SU-DHL-6 (cell line): ENCODE measurements around the gene ZKSCAN4.

ENCODE experiments used
- H2AFZ ChIP-seq: fragments of 200-600 bp; sonication (generic); 2 replicates; pipeline ENCODE4 v1.6.1; 2014; ENCODE audit warnings: low read depth, mild to moderate bottlenecking, moderate library complexity, mixed read lengths, antibody characterized with exemption, low read length; ENCODE audit not compliant: severe bottlenecking
- H3F3A ChIP-seq: fragments of 200-600 bp; shearing (Covaris generic); 2 replicates; pipeline ENCODE4 v1.6.0; 2016; ENCODE audit warnings: antibody characterized with exemption, mild to moderate bottlenecking; ENCODE audit not compliant: insufficient read depth
- H3K27ac ChIP-seq: fragments of 200-600 bp; sonication (generic); 2 replicates; pipeline ENCODE4 v1.5.1; 2016; ENCODE audit warnings: low read depth, mild to moderate bottlenecking, low read length, moderate library complexity, mixed read lengths
- H3K27me3 ChIP-seq: fragments of 200-600 bp; sonication (generic), shearing (Covaris generic); 2 replicates; pipeline ENCODE4 v1.6.0; 2014; ENCODE audit warnings: mild to moderate bottlenecking, low read length
- H3K36me3 ChIP-seq: fragments of 200-600 bp; sonication (generic); 2 replicates; pipeline ENCODE4 v1.6.1; 2014; ENCODE audit warnings: mild to moderate bottlenecking, low read length, mixed read lengths
- H3K4me2 ChIP-seq: fragments of 300-600, 200-600 bp; shearing (Covaris generic), sonication (generic); 2 replicates; pipeline ENCODE4 v1.6.0; 2014; ENCODE audit warnings: low read length, low read depth, mild to moderate bottlenecking; ENCODE audit not compliant: poor library complexity, severe bottlenecking
- H3K4me3 ChIP-seq: fragments of 200-600 bp; sonication (generic); 2 replicates; pipeline ENCODE4 v1.5.1; 2014; ENCODE audit warnings: antibody characterized with exemption, low read length, mild to moderate bottlenecking, mixed read lengths; ENCODE audit not compliant: insufficient read depth, poor library complexity, severe bottlenecking
- H3K79me2 ChIP-seq: fragments of 200-600 bp; sonication (generic); 2 replicates; pipeline ENCODE4 v1.6.1; 2014; ENCODE audit warnings: mild to moderate bottlenecking, low read length, moderate library complexity; ENCODE audit not compliant: insufficient read depth
- H3K9ac ChIP-seq: fragments of 200-600 bp; sonication (generic); 2 replicates; pipeline ENCODE4 v1.7.0; 2014; ENCODE audit warnings: mild to moderate bottlenecking, low read length
- H3K9me2 ChIP-seq: fragments of 200-600 bp; sonication (generic); replicated peaks from 2 replicates; pipeline ENCODE4 v1.6.1; 2014; ENCODE audit warnings: low read length; ENCODE audit not compliant: insufficient read depth
- H3K9me3 ChIP-seq: fragments of 200-600 bp; sonication (generic); 2 replicates; pipeline ENCODE4 v1.6.1; 2014; ENCODE audit warnings: low read length, mixed read lengths; ENCODE audit not compliant: insufficient read depth
- H4K20me1 ChIP-seq: fragments of 200-600 bp; sonication (generic); 2 replicates; pipeline ENCODE4 v1.6.1; 2014; ENCODE audit warnings: low read depth, mild to moderate bottlenecking, antibody characterized with exemption, low read length, moderate library complexity, mixed read lengths
- EZH2phosphoT487 ChIP-seq: fragments of 200-600 bp; sonication (generic), shearing (Covaris generic); conservative IDR thresholded peaks from 2 replicates; pipeline ENCODE4 v1.6.1; 2018; ENCODE audit warnings: mild to moderate bottlenecking, antibody characterized with exemption, low read length, moderate library complexity, mixed read lengths
- TF ChIP-seq, protein P1 (sequence below): fragments of 200-600 bp; sonication (generic); IDR thresholded peaks from one replicate; pipeline ENCODE4 v1.5.1; 2017; ENCODE audit warnings: antibody characterized with exemption, mild to moderate bottlenecking, low read length, moderate library complexity; ENCODE audit not compliant: insufficient read depth, poor library complexity, severe bottlenecking

The ZKSCAN4 gene

DNA sequence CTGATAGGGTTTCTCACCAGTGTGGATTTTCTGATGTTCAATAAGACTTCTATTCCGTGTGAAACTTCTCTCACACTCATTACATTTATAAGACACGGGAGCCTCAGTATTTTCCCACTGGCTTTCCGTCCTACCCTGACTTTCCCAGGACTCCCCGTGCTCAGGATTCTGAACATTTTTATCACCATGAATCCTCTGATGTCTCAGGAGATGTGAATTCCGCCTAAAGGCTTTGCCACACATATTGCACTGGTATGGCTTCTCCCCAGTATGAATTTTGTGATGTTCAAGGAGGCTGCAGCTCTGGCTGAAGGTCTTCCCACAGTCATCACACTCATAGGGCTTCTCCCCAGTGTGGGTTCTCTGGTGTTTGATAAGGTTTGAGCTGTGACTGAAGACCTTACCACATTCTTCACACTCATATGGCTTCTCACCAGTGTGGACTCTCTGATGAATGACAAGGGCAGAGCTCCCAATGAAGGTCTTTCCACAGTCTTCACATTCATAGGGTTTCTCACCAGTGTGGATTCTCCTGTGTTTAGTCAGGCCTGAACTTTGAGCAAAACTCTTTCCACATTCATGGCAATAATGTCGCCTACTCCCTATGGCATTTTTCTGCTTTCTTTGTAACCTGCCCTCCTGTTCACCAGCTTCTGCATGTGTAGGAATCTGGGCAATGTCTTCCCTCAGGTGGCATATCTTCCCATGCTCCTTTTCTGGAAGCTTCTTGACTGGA, 6.7 kb downstream of the ZKSCAN4 start:
- no peak for TF ChIP-seq EZH2phosphoT487
- TF ChIP-seq, protein P1, sequence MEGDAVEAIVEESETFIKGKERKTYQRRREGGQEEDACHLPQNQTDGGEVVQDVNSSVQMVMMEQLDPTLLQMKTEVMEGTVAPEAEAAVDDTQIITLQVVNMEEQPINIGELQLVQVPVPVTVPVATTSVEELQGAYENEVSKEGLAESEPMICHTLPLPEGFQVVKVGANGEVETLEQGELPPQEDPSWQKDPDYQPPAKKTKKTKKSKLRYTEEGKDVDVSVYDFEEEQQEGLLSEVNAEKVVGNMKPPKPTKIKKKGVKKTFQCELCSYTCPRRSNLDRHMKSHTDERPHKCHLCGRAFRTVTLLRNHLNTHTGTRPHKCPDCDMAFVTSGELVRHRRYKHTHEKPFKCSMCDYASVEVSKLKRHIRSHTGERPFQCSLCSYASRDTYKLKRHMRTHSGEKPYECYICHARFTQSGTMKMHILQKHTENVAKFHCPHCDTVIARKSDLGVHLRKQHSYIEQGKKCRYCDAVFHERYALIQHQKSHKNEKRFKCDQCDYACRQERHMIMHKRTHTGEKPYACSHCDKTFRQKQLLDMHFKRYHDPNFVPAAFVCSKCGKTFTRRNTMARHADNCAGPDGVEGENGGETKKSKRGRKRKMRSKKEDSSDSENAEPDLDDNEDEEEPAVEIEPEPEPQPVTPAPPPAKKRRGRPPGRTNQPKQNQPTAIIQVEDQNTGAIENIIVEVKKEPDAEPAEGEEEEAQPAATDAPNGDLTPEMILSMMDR, result no peak
- Histone ChIP-seq H3K4me3 (no peak overlapping the region), H3F3A (no peaks in the 10 kb centered on the region), H3K9me2 (no peaks in the 10 kb centered on the region), H3K79me2 (peaks cover 2% of the 10 kb centered on the region), H3K27me3 (no peaks in the 10 kb centered on the region), H3K4me2 (no peak overlapping the region), H3K9me3 (no peaks in the 10 kb centered on the region), H3K36me3 (peaks cover 22% of the 10 kb centered on the region), H2AFZ (no peak overlapping the region), H3K9ac (no peak overlapping the region), H4K20me1 (no peaks in the 10 kb centered on the region), H3K27ac (no peak overlapping the region)

- Histone ChIP-seq H3K27me3 (no peaks in the 10 kb centered on the region), H3K79me2 (no peaks in the 10 kb centered on the region), H3K4me2 (no peak overlapping the region), H3K9me3 (no peaks in the 10 kb centered on the region), H3K4me3 (no peak overlapping the region), H3K36me3 (peaks cover 22% of the 10 kb centered on the region), H2AFZ (no peak overlapping the region), H3K27ac (no peak overlapping the region), H3F3A (no peaks in the 10 kb centered on the region), H3K9me2 (no peaks in the 10 kb centered on the region), H3K9ac (no peak overlapping the region), H4K20me1 (no peaks in the 10 kb centered on the region)
- no peak for TF ChIP-seq EZH2phosphoT487
- TF ChIP-seq, protein P1, result no peak
Measured at GRCh38 chr6:28243946-28244345, 8.1 kb downstream of the ZKSCAN4 start.

GRCh38 chr6:28240471-28240870, 11.6 kb downstream of the ZKSCAN4 start:
- Histone ChIP-seq H3K4me2 (no peak overlapping the region), H3K9me2 (no peaks in the 10 kb centered on the region), H4K20me1 (no peaks in the 10 kb centered on the region), H3F3A (no peaks in the 10 kb centered on the region), H3K9me3 (no peaks in the 10 kb centered on the region), H3K27ac (no peak overlapping the region), H3K27me3 (no peaks in the 10 kb centered on the region), H3K36me3 (peaks cover 9% of the 10 kb centered on the region; the same call in 1 of the 2 replicates), H2AFZ (no peak overlapping the region), H3K79me2 (no peaks in the 10 kb centered on the region), H3K4me3 (no peak overlapping the region), H3K9ac (no peak overlapping the region)
- TF ChIP-seq, protein P1, result no peak
- TF ChIP-seq EZH2phosphoT487, result no peak
